SK-N-SH treated with all-trans-retinoic acid at 6 μM for 48 hours (cell line): Measurements from ENCODE around the gene NDUFA11.

ENCODE experiments used
- ARNTL ChIP-seq: fragments of 450-650 bp; formaldehyde crosslinking; IDR thresholded peaks from 2 replicates; pipeline ENCODE4 v1.5.0; 2020; ENCODE audit warnings: low read depth, mild to moderate bottlenecking, moderate library complexity, borderline replicate concordance
- RARB ChIP-seq: fragments of 250-450 bp; sonication (Bioruptor Pico); IDR thresholded peaks from 2 replicates; pipeline ENCODE4 v1.8.0; 2021; ENCODE audit warnings: mild to moderate bottlenecking, moderate library complexity
- TOX ChIP-seq: fragments of 250-450 bp; sonication (Bioruptor Pico); IDR thresholded peaks from 2 replicates; pipeline ENCODE4 v1.8.0; 2021; ENCODE audit warnings: mild to moderate bottlenecking, moderate library complexity, borderline replicate concordance
- ZC3H10 ChIP-seq: fragments of 250-450 bp; sonication (Bioruptor Pico); IDR thresholded peaks from 2 replicates; pipeline ENCODE4 v1.5.1; 2021; ENCODE audit warnings: mild to moderate bottlenecking, moderate library complexity
- TF ChIP-seq, protein P1 (sequence below): fragments of 250-450 bp; sonication (Bioruptor Pico); IDR thresholded peaks from 2 replicates; pipeline ENCODE4 v1.8.0; 2020; ENCODE audit warnings: mild to moderate bottlenecking, moderate library complexity, borderline replicate concordance

DNA sequence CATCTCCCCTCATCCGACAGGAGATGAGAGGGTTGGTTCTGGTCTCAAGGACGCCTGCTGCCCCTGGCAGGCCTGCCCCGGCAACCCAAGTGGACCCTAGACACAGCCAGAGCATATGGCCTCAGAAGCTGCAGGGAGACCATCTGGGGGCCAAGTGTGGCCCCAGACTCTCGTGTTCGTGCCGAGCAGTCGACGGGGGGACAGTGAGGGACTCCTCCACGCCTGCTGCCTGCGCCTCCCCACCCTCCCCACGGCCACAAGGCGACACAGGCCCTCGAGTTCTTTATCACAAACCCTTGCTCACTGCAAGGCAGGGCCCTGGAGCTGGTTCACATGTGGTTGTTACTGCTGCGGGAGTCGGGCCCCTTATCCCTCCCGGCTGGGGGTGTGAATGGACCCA, 19.8 kb upstream of the NDUFA11 start:
- TF ChIP-seq RARB (CRISPR knock-in tag), result no peak
- no peak for TF ChIP-seq ZC3H10
- TF ChIP-seq, protein P1, sequence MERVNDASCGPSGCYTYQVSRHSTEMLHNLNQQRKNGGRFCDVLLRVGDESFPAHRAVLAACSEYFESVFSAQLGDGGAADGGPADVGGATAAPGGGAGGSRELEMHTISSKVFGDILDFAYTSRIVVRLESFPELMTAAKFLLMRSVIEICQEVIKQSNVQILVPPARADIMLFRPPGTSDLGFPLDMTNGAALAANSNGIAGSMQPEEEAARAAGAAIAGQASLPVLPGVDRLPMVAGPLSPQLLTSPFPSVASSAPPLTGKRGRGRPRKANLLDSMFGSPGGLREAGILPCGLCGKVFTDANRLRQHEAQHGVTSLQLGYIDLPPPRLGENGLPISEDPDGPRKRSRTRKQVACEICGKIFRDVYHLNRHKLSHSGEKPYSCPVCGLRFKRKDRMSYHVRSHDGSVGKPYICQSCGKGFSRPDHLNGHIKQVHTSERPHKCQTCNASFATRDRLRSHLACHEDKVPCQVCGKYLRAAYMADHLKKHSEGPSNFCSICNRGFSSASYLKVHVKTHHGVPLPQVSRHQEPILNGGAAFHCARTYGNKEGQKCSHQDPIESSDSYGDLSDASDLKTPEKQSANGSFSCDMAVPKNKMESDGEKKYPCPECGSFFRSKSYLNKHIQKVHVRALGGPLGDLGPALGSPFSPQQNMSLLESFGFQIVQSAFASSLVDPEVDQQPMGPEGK, result no peak
- no peak for TF ChIP-seq TOX
- no peak for TF ChIP-seq ARNTL
